ENCODE data around the gene STX4. TPM values are rescaled to one million over a fixed set of nuclear protein-coding genes. Genes with fewer than 3 reads are reported as not detected.

Gene STX4
- total and polyA plus RNA-seq, 9 of the 15 experiments (the other 6 are each of a cell fraction or from before 2014, with no cell fraction given) = 3.2 to 48.0 (median 21.5) TPM

DNA sequence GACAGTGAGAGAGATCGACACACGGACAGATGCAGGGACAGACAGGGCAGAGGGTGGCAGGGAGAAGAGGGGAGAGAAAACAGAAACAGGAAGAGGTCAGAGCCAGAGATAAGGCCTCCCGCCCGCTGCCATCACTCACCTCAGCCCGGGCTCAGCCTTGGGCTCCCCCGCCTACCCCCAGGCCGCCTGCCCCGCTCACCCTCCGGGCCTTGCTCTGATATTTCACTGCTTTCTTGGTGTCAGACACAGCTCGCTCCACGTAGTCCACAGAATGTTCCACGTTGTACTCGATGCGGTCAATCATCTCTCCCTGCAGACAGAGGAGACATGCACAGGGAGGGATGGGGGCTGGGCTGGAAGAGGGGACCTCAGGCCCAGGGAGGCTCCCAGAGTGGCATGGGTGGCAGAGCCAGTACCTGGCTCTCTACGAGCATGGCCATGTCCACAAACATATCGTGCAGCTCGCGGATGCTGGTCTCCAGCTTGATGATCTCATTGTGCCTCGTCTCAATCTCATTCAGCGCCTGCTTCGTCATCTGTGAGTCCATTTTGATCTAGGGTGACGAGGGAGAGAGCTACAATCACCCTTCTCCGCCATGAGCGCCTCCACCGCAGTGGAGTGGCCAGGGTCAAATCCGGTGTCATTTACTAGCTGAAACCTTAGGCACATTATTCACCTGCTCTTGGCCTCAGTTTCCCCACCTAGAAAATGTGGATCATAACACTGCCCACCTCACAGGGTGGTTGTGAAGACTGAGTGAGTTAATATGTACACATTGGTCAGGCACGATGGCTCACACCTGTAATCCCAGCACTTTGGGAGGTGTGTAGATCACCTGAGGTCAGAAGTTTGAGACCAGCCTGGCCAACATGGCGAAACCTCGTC lies 40.2 kb upstream of the STX4 start (continued):
- TF ChIP-seq, protein P1, sequence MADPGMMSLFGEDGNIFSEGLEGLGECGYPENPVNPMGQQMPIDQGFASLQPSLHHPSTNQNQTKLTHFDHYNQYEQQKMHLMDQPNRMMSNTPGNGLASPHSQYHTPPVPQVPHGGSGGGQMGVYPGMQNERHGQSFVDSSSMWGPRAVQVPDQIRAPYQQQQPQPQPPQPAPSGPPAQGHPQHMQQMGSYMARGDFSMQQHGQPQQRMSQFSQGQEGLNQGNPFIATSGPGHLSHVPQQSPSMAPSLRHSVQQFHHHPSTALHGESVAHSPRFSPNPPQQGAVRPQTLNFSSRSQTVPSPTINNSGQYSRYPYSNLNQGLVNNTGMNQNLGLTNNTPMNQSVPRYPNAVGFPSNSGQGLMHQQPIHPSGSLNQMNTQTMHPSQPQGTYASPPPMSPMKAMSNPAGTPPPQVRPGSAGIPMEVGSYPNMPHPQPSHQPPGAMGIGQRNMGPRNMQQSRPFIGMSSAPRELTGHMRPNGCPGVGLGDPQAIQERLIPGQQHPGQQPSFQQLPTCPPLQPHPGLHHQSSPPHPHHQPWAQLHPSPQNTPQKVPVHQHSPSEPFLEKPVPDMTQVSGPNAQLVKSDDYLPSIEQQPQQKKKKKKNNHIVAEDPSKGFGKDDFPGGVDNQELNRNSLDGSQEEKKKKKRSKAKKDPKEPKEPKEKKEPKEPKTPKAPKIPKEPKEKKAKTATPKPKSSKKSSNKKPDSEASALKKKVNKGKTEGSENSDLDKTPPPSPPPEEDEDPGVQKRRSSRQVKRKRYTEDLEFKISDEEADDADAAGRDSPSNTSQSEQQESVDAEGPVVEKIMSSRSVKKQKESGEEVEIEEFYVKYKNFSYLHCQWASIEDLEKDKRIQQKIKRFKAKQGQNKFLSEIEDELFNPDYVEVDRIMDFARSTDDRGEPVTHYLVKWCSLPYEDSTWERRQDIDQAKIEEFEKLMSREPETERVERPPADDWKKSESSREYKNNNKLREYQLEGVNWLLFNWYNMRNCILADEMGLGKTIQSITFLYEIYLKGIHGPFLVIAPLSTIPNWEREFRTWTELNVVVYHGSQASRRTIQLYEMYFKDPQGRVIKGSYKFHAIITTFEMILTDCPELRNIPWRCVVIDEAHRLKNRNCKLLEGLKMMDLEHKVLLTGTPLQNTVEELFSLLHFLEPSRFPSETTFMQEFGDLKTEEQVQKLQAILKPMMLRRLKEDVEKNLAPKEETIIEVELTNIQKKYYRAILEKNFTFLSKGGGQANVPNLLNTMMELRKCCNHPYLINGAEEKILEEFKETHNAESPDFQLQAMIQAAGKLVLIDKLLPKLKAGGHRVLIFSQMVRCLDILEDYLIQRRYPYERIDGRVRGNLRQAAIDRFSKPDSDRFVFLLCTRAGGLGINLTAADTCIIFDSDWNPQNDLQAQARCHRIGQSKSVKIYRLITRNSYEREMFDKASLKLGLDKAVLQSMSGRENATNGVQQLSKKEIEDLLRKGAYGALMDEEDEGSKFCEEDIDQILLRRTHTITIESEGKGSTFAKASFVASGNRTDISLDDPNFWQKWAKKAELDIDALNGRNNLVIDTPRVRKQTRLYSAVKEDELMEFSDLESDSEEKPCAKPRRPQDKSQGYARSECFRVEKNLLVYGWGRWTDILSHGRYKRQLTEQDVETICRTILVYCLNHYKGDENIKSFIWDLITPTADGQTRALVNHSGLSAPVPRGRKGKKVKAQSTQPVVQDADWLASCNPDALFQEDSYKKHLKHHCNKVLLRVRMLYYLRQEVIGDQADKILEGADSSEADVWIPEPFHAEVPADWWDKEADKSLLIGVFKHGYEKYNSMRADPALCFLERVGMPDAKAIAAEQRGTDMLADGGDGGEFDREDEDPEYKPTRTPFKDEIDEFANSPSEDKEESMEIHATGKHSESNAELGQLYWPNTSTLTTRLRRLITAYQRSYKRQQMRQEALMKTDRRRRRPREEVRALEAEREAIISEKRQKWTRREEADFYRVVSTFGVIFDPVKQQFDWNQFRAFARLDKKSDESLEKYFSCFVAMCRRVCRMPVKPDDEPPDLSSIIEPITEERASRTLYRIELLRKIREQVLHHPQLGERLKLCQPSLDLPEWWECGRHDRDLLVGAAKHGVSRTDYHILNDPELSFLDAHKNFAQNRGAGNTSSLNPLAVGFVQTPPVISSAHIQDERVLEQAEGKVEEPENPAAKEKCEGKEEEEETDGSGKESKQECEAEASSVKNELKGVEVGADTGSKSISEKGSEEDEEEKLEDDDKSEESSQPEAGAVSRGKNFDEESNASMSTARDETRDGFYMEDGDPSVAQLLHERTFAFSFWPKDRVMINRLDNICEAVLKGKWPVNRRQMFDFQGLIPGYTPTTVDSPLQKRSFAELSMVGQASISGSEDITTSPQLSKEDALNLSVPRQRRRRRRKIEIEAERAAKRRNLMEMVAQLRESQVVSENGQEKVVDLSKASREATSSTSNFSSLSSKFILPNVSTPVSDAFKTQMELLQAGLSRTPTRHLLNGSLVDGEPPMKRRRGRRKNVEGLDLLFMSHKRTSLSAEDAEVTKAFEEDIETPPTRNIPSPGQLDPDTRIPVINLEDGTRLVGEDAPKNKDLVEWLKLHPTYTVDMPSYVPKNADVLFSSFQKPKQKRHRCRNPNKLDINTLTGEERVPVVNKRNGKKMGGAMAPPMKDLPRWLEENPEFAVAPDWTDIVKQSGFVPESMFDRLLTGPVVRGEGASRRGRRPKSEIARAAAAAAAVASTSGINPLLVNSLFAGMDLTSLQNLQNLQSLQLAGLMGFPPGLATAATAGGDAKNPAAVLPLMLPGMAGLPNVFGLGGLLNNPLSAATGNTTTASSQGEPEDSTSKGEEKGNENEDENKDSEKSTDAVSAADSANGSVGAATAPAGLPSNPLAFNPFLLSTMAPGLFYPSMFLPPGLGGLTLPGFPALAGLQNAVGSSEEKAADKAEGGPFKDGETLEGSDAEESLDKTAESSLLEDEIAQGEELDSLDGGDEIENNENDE (IDR thresholded peaks at IDR 0.05; ENCODE audit: low read depth, low read length) = no peak
- TF ChIP-seq SNIP1 (IDR thresholded peaks at IDR 0.05; ENCODE audit: low read depth) (no peak), ZNF583 (CRISPR knock-in tag; IDR thresholded peaks at IDR 0.05) (no peak), CTBP1 (IDR thresholded peaks at IDR 0.05; ENCODE audit: borderline replicate concordance) (peak; percentile 39; the same call in 1 of the 2 replicates), KLF13 (tag; IDR thresholded peaks at IDR 0.05; ENCODE audit: borderline replicate concordance, low read depth) (no peak), RNF2 (IDR thresholded peaks at IDR 0.05) (no peak; the same call in 1 of the 2 replicates), CREB1 (IDR thresholded peaks at IDR 0.05) (no peak), CREB1 (CRISPR knock-in tag; IDR thresholded peaks at IDR 0.05) (no peak), BCOR (IDR thresholded peaks at IDR 0.05) (0 out of 2 replicates have a peak, but pooled peaks have one; percentile 33), E2F3 (CRISPR knock-in tag; IDR thresholded peaks at IDR 0.05) (no peak), CBFB (CRISPR knock-in tag; IDR thresholded peaks at IDR 0.05) (no peak), TRIM28 (IDR thresholded peaks at IDR 0.05) (no peak), ZNF253 (CRISPR knock-in tag; conservative IDR thresholded peaks at IDR 0.05) (no peak)
- TF ChIP-seq, protein P2, sequence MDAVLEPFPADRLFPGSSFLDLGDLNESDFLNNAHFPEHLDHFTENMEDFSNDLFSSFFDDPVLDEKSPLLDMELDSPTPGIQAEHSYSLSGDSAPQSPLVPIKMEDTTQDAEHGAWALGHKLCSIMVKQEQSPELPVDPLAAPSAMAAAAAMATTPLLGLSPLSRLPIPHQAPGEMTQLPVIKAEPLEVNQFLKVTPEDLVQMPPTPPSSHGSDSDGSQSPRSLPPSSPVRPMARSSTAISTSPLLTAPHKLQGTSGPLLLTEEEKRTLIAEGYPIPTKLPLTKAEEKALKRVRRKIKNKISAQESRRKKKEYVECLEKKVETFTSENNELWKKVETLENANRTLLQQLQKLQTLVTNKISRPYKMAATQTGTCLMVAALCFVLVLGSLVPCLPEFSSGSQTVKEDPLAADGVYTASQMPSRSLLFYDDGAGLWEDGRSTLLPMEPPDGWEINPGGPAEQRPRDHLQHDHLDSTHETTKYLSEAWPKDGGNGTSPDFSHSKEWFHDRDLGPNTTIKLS (IDR thresholded peaks at IDR 0.05; ENCODE audit: borderline replicate concordance, low read depth) = no peak

Data from K562 (cell line).